ENCODE measurements around the gene FAM13C.

DNA sequence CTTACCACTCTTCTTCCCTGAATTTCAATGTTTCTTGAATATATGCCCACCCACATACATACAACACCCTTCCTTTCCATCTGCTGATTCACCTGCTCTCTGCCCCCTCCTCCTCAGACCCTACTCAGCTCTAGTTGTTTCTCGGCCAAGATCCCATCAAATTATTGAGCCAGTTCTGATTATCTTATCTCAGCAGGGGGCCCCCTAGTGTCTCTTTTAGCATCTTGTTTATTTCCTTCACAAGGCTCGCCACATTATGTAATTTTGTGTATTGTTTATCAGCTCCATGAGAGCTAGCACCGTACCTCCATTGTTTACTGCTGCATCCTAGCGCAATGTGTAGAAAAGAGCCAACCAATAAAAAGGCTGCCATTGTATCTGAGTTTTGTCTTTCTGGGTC, 71.9 kb downstream of the FAM13C start:
- TF ChIP-seq NFYB (CRISPR knock-in tag; IDR thresholded peaks at IDR 0.05) = no peak
- TF ChIP-seq, protein P1, sequence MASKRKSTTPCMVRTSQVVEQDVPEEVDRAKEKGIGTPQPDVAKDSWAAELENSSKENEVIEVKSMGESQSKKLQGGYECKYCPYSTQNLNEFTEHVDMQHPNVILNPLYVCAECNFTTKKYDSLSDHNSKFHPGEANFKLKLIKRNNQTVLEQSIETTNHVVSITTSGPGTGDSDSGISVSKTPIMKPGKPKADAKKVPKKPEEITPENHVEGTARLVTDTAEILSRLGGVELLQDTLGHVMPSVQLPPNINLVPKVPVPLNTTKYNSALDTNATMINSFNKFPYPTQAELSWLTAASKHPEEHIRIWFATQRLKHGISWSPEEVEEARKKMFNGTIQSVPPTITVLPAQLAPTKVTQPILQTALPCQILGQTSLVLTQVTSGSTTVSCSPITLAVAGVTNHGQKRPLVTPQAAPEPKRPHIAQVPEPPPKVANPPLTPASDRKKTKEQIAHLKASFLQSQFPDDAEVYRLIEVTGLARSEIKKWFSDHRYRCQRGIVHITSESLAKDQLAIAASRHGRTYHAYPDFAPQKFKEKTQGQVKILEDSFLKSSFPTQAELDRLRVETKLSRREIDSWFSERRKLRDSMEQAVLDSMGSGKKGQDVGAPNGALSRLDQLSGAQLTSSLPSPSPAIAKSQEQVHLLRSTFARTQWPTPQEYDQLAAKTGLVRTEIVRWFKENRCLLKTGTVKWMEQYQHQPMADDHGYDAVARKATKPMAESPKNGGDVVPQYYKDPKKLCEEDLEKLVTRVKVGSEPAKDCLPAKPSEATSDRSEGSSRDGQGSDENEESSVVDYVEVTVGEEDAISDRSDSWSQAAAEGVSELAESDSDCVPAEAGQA (IDR thresholded peaks at IDR 0.05; ENCODE audit: low read depth) = no peak
- TF ChIP-seq, protein P1 (CRISPR knock-in tag; IDR thresholded peaks at IDR 0.05; ENCODE audit: borderline replicate concordance) = no peak
- TF ChIP-seq, protein P2, sequence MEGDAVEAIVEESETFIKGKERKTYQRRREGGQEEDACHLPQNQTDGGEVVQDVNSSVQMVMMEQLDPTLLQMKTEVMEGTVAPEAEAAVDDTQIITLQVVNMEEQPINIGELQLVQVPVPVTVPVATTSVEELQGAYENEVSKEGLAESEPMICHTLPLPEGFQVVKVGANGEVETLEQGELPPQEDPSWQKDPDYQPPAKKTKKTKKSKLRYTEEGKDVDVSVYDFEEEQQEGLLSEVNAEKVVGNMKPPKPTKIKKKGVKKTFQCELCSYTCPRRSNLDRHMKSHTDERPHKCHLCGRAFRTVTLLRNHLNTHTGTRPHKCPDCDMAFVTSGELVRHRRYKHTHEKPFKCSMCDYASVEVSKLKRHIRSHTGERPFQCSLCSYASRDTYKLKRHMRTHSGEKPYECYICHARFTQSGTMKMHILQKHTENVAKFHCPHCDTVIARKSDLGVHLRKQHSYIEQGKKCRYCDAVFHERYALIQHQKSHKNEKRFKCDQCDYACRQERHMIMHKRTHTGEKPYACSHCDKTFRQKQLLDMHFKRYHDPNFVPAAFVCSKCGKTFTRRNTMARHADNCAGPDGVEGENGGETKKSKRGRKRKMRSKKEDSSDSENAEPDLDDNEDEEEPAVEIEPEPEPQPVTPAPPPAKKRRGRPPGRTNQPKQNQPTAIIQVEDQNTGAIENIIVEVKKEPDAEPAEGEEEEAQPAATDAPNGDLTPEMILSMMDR (CRISPR knock-in tag; IDR thresholded peaks at IDR 0.05) = 0 out of 2 replicates have a peak, but pooled peaks have one; percentile 21
- TF ChIP-seq, protein P3, sequence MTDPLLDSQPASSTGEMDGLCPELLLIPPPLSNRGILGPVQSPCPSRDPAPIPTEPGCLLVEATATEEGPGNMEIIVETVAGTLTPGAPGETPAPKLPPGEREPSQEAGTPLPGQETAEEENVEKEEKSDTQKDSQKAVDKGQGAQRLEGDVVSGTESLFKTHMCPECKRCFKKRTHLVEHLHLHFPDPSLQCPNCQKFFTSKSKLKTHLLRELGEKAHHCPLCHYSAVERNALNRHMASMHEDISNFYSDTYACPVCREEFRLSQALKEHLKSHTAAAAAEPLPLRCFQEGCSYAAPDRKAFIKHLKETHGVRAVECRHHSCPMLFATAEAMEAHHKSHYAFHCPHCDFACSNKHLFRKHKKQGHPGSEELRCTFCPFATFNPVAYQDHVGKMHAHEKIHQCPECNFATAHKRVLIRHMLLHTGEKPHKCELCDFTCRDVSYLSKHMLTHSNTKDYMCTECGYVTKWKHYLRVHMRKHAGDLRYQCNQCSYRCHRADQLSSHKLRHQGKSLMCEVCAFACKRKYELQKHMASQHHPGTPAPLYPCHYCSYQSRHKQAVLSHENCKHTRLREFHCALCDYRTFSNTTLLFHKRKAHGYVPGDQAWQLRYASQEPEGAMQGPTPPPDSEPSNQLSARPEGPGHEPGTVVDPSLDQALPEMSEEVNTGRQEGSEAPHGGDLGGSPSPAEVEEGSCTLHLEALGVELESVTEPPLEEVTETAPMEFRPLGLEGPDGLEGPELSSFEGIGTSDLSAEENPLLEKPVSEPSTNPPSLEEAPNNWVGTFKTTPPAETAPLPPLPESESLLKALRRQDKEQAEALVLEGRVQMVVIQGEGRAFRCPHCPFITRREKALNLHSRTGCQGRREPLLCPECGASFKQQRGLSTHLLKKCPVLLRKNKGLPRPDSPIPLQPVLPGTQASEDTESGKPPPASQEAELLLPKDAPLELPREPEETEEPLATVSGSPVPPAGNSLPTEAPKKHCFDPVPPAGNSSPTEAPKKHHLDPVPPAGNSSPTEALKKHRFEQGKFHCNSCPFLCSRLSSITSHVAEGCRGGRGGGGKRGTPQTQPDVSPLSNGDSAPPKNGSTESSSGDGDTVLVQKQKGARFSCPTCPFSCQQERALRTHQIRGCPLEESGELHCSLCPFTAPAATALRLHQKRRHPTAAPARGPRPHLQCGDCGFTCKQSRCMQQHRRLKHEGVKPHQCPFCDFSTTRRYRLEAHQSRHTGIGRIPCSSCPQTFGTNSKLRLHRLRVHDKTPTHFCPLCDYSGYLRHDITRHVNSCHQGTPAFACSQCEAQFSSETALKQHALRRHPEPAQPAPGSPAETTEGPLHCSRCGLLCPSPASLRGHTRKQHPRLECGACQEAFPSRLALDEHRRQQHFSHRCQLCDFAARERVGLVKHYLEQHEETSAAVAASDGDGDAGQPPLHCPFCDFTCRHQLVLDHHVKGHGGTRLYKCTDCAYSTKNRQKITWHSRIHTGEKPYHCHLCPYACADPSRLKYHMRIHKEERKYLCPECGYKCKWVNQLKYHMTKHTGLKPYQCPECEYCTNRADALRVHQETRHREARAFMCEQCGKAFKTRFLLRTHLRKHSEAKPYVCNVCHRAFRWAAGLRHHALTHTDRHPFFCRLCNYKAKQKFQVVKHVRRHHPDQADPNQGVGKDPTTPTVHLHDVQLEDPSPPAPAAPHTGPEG (CRISPR knock-in tag; IDR thresholded peaks at IDR 0.05) = no peak
- TF ChIP-seq MYC (CRISPR knock-in tag; IDR thresholded peaks at IDR 0.05; ENCODE audit: borderline replicate concordance) = no peak
- TF ChIP-seq MTA3 (CRISPR knock-in tag; IDR thresholded peaks at IDR 0.05) = no peak
- TF ChIP-seq, protein P4, sequence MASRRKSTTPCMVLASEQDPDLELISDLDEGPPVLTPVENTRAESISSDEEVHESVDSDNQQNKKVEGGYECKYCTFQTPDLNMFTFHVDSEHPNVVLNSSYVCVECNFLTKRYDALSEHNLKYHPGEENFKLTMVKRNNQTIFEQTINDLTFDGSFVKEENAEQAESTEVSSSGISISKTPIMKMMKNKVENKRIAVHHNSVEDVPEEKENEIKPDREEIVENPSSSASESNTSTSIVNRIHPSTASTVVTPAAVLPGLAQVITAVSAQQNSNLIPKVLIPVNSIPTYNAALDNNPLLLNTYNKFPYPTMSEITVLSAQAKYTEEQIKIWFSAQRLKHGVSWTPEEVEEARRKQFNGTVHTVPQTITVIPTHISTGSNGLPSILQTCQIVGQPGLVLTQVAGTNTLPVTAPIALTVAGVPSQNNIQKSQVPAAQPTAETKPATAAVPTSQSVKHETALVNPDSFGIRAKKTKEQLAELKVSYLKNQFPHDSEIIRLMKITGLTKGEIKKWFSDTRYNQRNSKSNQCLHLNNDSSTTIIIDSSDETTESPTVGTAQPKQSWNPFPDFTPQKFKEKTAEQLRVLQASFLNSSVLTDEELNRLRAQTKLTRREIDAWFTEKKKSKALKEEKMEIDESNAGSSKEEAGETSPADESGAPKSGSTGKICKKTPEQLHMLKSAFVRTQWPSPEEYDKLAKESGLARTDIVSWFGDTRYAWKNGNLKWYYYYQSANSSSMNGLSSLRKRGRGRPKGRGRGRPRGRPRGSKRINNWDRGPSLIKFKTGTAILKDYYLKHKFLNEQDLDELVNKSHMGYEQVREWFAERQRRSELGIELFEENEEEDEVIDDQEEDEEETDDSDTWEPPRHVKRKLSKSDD (CRISPR knock-in tag; IDR thresholded peaks at IDR 0.05; ENCODE audit: low read depth) = no peak
- no peak for TF ChIP-seq POLR2AphosphoS5 (IDR thresholded peaks at IDR 0.05; ENCODE audit: low read depth, low read length)
- TF ChIP-seq, protein P5, sequence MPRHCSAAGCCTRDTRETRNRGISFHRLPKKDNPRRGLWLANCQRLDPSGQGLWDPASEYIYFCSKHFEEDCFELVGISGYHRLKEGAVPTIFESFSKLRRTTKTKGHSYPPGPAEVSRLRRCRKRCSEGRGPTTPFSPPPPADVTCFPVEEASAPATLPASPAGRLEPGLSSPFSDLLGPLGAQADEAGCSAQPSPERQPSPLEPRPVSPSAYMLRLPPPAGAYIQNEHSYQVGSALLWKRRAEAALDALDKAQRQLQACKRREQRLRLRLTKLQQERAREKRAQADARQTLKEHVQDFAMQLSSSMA (CRISPR knock-in tag; IDR thresholded peaks at IDR 0.05) = no peak

All from HepG2 (cell line).